Endometrial microvascular endothelial cells (primary cell): Measurements from ENCODE around the gene FAXC. TPM values are rescaled to one million over a fixed set of nuclear protein-coding genes. Genes with fewer than 3 reads are reported as not detected.

Source experiments
- in situ Hi-C: cut with HindIII; loops from 2 replicates; pipeline ENCODE4 v1.10.0; 2017; ENCODE audit warnings: low sequenced_read_pairs, low pct_unique_long_range_greater_than_20kb; ENCODE audit errors: inconsistent ontology term
- total RNA-seq: library from RNA; depleted of rRNA; stranded (reverse); fragments of >200 nt; gene quantifications from one replicate; pipeline ENCODE4 v1.2.3, GENCODE V29; 2015; ENCODE audit errors: inconsistent ontology term

The FAXC gene
- total RNA-seq, result 1.0 TPM

GRCh38 chr6:99349171-99350141, at the start of gene FAXC:
TSS of gene FAXC (minus strand) at chr6:99349674. CDS start at chr6:99349372, 302 bp downstream.
- in situ Hi-C loops, result no loop called here

- in situ Hi-C loops, result no loop called here
Observed at GRCh38 chr6:99397287-99397686, 47.8 kb upstream of the FAXC start.

DNA sequence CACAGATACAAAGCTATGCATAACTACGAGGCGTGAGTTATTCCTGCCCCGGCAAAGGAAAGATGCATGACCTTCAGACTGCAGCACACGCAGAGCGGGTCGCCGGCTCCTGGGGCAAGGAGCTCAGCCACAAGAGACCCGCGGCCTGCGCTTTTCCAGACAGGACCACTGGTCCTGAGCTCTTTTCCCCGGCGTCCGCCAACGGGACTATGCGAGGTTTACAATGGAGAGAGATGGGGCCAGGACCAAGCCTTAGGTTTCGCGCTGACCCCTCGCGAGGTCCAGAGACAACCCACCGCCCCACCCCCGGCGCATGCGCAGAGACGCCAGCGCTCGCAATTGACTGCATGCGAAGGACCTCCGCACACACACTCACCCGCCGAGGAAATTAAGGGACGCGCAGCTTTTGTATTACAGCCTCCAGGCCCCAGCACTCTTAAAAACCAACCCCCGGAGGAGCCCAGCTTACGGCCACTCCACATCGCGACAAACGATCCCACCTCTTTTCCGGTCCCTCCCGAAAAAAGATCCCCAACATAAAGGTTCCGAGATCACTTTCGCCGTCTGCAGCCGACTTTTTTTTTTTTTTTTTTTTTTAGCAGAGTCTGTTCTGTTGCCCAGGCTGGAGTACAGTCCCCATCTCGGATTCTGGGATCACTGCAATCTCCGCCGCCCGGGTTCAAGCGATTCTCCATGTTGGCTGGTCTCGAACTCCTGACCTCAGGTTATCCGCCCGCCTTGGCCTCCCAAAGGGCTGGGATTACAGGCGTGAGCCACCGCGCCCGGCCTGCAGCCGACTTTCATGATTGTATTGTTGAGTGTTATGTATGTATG, 44.4 kb upstream of the FAXC start, which contains the start of gene COQ3:
COQ3 (minus strand) TSS at position 498 of the 834 bp plus-strand sequence; CDS start at position 482, 16 bp downstream.
- in situ Hi-C loops, result no loop called here

- in situ Hi-C loops, result no loop called here
Observed at GRCh38 chr6:99393366-99393697, 43.9 kb upstream of the FAXC start.

DNA sequence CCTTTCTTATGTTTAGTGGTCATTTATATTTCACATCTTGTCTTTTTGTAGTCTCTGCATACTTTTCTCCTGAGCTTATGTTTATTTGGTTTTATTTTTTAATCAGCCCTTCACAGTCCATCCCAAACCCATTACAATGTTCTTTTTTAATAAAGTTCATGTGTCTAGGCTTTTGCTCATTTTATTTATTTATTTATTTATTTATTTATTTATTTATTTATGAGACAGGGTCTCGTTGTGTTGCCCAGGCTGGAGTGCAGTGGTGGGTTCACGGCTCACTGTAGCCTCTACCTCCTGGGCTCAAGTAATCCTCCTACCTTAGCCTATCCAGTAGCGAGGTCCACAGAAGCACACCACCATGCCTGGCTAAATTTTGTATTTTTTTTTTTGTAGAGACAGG, 41.4 kb upstream of the FAXC start:
- in situ Hi-C loops, result no loop called here

GRCh38 chr6:99384507-99384906, 35.0 kb upstream of the FAXC start:
- in situ Hi-C loops, result no loop called here

- in situ Hi-C loops, result no loop called here
Observed at GRCh38 chr6:99378636-99379035, 29.2 kb upstream of the FAXC start.

- in situ Hi-C loops, result no loop called here
Observed at GRCh38 chr6:99369533-99369932, 20.1 kb upstream of the FAXC start.

DNA sequence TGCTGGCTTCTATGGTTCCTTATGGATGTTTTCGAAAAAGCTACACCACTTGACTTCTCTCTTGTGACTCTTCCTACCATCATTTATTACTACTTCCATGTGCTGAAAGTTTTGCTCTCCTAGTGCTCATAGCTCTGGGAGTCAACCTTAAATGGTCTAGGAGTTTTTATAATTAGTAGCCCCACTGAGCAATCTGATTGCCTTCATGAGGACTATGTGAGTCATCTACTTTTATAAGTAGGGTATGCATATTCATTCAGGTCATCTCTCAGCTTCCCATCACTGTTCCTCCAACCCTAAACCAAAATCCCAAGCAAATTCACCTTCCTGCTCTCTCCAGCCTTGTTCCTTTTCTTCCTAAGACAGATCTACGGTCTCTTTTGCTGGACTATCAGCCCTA, 17.4 kb upstream of the FAXC start:
- in situ Hi-C loops, result no loop called here

GRCh38 chr6:99364026-99364425, 14.6 kb upstream of the FAXC start:
- in situ Hi-C loops, result no loop called here

DNA sequence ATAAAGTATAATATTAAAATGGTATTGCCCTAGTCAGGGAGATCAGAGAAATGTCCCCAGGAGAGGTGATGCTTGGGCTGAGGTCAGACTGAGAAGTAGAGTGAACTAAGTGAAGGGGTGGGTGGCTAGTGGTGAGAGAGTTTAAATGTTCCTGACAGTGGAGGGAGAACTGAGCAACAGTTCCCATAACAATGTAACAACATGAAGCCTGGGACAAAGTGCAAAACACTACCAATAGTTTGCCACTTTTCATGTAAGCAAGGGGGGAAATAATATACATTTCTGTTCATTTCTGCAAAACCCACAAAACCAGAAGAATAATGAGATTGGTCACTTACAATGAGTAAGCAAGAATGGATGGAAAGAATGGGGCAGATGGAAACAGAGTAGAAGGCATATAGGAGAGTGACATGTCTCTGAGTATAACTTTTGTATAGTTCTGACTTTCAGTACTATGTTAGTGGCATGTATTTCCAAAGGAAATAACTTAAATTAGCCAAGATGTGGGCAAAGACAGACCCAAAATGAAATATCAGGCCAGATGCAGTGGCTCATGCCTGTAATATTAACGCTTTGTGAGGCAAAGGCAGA, 13.3 kb upstream of the FAXC start:
- in situ Hi-C loops, result no loop called here

GRCh38 chr6:99359800-99360199, 10.3 kb upstream of the FAXC start:
- in situ Hi-C loops, result no loop called here

DNA sequence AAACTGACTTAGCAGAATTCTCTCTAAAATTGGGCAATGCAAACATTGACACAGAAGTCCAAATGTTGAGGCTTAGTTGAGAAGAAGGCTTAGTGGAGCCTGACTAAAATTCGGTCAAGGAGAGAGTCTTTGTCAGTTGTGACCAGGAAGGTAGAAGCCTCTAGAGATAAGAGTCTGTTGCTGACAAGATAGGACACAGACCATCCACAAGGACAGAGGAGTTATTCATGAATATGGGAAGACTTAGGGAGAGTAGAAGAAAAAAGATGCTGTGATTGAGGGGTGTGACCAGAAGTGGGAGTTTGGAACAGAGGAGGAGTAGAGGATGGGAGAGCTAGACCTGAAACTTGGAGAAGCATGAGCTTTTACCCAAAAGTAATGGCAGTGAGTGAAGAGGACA, 7.2 kb upstream of the FAXC start:
- in situ Hi-C loops, result no loop called here

GRCh38 chr6:99354983-99355382, 5.5 kb upstream of the FAXC start:
- in situ Hi-C loops, result no loop called here

DNA sequence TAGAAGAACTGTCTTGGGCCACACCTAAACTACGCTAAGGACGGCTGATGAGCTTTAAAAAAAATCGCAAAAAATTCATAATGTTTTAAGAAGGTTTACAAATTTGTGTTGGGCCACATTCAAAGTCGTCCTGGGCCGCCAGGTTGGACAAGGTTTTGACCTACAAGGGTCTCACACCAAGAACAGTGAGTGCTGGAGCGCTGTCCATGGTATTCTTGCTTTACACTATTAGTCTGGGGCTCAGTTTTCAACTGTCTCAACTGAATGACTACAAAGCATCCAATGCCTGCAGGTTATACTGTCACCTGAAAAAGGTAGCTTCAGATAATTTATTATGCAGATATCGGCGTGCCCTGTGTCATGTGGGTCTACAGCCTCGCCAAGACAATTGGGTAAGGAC, 3.7 kb upstream of the FAXC start:
- in situ Hi-C loops, result no loop called here

DNA sequence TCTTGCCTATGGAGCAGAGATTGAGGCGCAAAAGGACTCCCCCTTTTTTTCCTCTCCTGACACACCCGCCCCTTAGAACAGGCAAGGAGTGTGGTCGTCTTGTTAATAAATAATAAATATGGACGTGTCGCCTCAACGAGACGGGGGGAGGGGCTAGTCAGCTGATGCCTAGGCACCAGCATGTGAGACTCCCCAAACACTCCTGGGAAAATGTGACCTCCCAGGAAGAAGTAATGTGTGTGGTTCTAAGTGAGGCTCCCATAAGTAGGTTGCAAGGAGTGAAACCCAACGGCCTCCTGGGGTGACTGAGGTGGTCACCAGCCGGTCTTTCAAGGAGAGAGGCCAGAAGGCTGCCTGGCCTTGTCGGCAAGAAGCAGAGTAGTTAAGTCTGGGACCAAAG, 1.1 kb upstream of the FAXC start:
- in situ Hi-C loops, result no loop called here

DNA sequence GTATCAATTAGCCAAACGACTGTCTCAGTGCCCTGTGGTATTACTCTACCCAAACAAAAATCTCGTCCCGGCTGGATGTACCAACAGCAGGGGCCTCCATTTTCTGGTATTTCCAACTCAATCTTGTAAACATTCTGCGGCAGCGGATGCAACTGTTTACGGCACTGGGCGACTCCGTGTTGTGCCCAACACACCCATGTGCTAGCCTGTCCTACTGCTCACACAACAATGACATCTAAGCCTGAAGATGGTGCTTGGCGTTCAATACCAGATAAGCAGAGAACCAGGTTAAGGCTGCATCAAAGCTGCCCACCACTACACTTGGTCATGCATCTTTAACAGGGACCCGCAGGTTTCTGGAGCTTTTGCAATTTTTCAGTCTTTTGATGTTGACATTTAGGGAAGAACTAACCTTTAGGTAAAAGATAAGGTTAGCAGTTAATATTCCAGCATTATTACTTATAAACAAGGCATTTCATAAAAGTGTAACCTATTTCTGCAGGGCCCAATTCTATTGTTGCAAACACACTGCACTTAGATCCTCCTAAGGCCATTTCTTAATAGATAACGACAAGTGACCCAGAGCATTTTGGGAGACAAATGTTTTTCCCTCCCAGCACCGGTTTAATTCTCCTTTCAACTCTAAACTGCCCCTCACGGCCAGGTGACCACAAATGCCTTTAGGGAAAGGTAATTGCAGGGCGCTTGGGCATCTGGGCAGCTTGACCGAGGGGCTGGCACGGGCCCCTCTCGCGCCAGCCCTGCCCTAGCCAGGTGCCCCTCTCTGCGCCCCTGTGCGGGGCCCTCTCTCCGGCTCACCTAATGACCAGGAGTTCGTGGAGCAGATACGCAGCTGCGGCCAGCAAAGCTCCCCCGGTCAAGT, 945 bp downstream of the FAXC start:
- in situ Hi-C loops, result no loop called here

- in situ Hi-C loops, result no loop called here
Observed at GRCh38 chr6:99347804-99348203, 1.7 kb downstream of the FAXC start.

GRCh38 chr6:99346595-99346994, 2.9 kb downstream of the FAXC start:
- in situ Hi-C loops, result no loop called here
